Ascending aorta (tissue), 2 donors: ENCODE data around the gene MRPL55. TPM values are rescaled to one million over a fixed set of nuclear protein-coding genes. Genes with fewer than 3 reads are reported as not detected.

Experiments
- DNase-seq, 2 donors: peaks; one replicate each; pipeline ENCODE4 v3.0.0-alpha.2; 2019; ENCODE audit warnings: low spot score in 2 of 2
- H3K27ac ChIP-seq, 2 donors: fragments of 200-600 bp; sonication (generic); one replicate each; pipeline ENCODE4 v1.5.1; 2016 to 2017; ENCODE audit warnings: mild to moderate bottlenecking in 1 of 2
- H3K27me3 ChIP-seq: fragments of 200-600 bp; sonication (generic); one replicate; pipeline ENCODE4 v1.5.1; 2017
- H3K36me3 ChIP-seq, 2 donors: fragments of 200-600 bp; sonication (generic); one replicate each; pipeline ENCODE4 v1.5.1; 2016
- H3K4me1 ChIP-seq, 2 donors: fragments of 200-600 bp; sonication (generic); one replicate each; pipeline ENCODE4 v1.5.1; 2016 to 2017; ENCODE audit warnings: mild to moderate bottlenecking in 1 of 2
- H3K4me3 ChIP-seq, 2 donors: fragments of 200-600 bp; sonication (generic); one replicate each; pipeline ENCODE4 v1.5.1; 2016 to 2017; ENCODE audit warnings: mild to moderate bottlenecking in 1 of 2
- H3K9me3 ChIP-seq, 2 donors: fragments of 200-600 bp; sonication (generic); one replicate each; pipeline ENCODE4 v1.5.1; 2016
- intact Hi-C: fragments of 100-400 bp; cut with DNase I; formaldehyde crosslinking; loops from one replicate; pipeline ENCODE4 v1.15.1; 2023
- total RNA-seq: library from RNA; depleted of rRNA; stranded (reverse); fragments of >200 nt; gene quantifications from one replicate; pipeline ENCODE4 v1.1.0, GENCODE V29; 2016
- TF ChIP-seq, protein P1 (sequence below), 3 experiments: fragments of 200-600 bp in 2 of 3; fragments of 450-650 bp in 1 of 3; sonication (generic) in 2 of 3; IDR thresholded peaks; one replicate each; pipeline ENCODE4 v1.5.1; 2016 to 2019; ENCODE audit warnings: antibody characterized with exemption in 3 of 3, mild to moderate bottlenecking in 1 of 3, moderate library complexity in 1 of 3

The MRPL55 gene
- total RNA-seq, 1 donor from 2014 or later, result 23.6 TPM

- Histone ChIP-seq H3K4me1 (no peaks in the 10 kb centered on the region), H3K27me3 (no peaks in the 10 kb centered on the region), H3K9me3 (no peaks in the 10 kb centered on the region), H3K27ac (no peak overlapping the region), H3K36me3 (no peaks in the 10 kb centered on the region), H3K4me3 (no peak overlapping the region)
- DNase-seq, result peak in 1 of 2 donors; percentile 61
- TF ChIP-seq, protein P1, sequence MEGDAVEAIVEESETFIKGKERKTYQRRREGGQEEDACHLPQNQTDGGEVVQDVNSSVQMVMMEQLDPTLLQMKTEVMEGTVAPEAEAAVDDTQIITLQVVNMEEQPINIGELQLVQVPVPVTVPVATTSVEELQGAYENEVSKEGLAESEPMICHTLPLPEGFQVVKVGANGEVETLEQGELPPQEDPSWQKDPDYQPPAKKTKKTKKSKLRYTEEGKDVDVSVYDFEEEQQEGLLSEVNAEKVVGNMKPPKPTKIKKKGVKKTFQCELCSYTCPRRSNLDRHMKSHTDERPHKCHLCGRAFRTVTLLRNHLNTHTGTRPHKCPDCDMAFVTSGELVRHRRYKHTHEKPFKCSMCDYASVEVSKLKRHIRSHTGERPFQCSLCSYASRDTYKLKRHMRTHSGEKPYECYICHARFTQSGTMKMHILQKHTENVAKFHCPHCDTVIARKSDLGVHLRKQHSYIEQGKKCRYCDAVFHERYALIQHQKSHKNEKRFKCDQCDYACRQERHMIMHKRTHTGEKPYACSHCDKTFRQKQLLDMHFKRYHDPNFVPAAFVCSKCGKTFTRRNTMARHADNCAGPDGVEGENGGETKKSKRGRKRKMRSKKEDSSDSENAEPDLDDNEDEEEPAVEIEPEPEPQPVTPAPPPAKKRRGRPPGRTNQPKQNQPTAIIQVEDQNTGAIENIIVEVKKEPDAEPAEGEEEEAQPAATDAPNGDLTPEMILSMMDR (IDR thresholded peaks at IDR 0.05), result no peak
- intact Hi-C loops, result no loop called here
Measured at GRCh38 chr1:228074954-228075730, 34.0 kb downstream of the MRPL55 start.

DNA sequence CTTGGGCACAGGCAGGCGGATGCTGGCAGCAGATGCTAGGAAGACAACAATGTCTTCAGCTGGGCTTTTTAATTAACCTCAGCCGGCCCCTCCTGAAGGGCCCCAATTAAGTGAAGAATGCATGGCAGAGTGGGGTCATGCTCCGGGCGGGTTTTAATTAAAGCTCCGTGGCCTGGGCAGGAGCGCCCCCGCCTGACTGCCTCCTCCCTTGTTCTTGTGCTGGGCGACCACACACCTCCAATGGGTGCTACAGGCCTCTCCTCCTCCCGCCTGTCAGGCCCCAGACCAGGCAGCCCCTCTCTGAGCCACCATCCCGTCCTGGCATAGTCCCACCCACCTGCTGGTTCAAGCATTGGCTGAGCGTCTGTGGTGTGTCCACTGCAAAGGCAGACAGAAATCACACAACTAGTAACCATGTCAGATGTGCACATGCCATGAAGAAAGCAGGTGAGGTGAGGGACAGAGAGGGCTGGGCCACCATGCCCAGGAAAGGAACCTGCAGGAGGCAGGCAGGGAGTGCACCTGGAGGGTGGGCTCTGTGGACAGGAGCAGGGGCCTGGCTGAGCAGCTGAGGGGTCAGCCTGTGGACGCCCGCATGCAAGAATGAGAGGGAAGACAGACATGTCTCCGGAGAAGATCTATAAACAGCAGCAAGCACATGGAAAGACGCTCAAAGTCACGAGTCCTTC is 35.1 kb downstream of the MRPL55 start:
- intact Hi-C loops, result no loop called here
- no peaks in the 10 kb centered on the region for H3K4me1 ChIP-seq
- H3K27ac ChIP-seq, result no peak overlapping the region
- DNase-seq, result peak in 1 of 2 donors; percentile 60
- no peaks in the 10 kb centered on the region for H3K36me3 ChIP-seq
- TF ChIP-seq, protein P1 (IDR thresholded peaks at IDR 0.05), result no peak
- no peaks in the 10 kb centered on the region for H3K27me3 ChIP-seq
- H3K9me3 ChIP-seq, result no peaks in the 10 kb centered on the region
- H3K4me3 ChIP-seq, result no peak overlapping the region

GRCh38 chr1:228073061-228073856 is 35.8 kb downstream of the MRPL55 start:
- intact Hi-C loops, result no loop called here
- peak in 1 of 2 donors; percentile 62 for DNase-seq
- Histone ChIP-seq H3K4me3 (no peak overlapping the region), H3K9me3 (no peaks in the 10 kb centered on the region), H3K36me3 (no peaks in the 10 kb centered on the region), H3K27me3 (no peaks in the 10 kb centered on the region), H3K27ac (no peak overlapping the region), H3K4me1 (no peaks in the 10 kb centered on the region)
- TF ChIP-seq, protein P1 (IDR thresholded peaks at IDR 0.05), result no peak

DNA sequence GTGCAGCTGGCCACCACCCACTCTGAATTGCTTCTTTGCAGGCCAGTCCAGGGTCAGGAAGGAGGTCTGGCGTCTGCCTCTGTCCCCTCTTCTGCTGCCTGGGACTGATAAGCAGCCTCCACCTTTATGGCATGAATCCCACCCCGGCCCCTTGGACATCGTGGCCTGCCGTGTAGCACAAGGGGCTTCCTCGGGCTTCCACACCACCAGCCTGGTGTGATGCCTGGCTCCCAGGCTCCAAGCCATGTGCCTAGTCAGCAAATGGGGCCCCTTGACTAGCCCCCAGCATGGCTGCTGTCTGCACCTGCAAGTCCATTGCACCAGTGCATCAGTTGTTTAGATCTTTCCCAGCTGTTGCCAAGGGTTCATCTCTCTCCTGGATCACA is 36.4 kb downstream of the MRPL55 start:
- H3K27me3 ChIP-seq, result no peaks in the 10 kb centered on the region
- no peaks in the 10 kb centered on the region for H3K36me3 ChIP-seq
- H3K4me1 ChIP-seq, result no peaks in the 10 kb centered on the region
- no peak overlapping the region for H3K4me3 ChIP-seq
- TF ChIP-seq, protein P1 (IDR thresholded peaks at IDR 0.05), result no peak
- H3K27ac ChIP-seq, result no peak overlapping the region
- H3K9me3 ChIP-seq, result no peaks in the 10 kb centered on the region
- intact Hi-C loops, result no loop called here
- peak in 1 of 2 donors; percentile 58 for DNase-seq

GRCh38 chr1:228071839-228072657 is 37.1 kb downstream of the MRPL55 start:
- no peaks in the 10 kb centered on the region for H3K4me1 ChIP-seq
- no peaks in the 10 kb centered on the region for H3K9me3 ChIP-seq
- H3K27ac ChIP-seq, result no peak overlapping the region
- no peaks in the 10 kb centered on the region for H3K27me3 ChIP-seq
- no peak overlapping the region for H3K4me3 ChIP-seq
- H3K36me3 ChIP-seq, result no peaks in the 10 kb centered on the region
- intact Hi-C loops, result no loop called here
- no peak for DNase-seq
- TF ChIP-seq, protein P1 (IDR thresholded peaks at IDR 0.05), result no peak
